Chondrocyte (in vitro differentiated cells): ENCODE data around the gene PNPLA6. TPM values are rescaled to one million over a fixed set of nuclear protein-coding genes. Genes with fewer than 3 reads are reported as not detected.

Experiments used
- DNase-seq: peaks from one replicate; pipeline ENCODE4 v3.0.0; 2021; ENCODE audit warnings: mixed read lengths, low spot score
- H3K27ac Mint-ChIP-seq: one replicate; pipeline ENCODE4 v1.8.0; 2021; ENCODE audit warnings: mild to moderate bottlenecking, moderate library complexity, mixed read lengths; ENCODE audit not compliant: unreplicated experiment
- H3K27me3 Mint-ChIP-seq: 2 replicates; pipeline ENCODE4 v1.8.0; 2021; ENCODE audit warnings: low read depth, mixed read lengths
- H3K36me3 Mint-ChIP-seq: 2 replicates; pipeline ENCODE4 v1.8.0; 2021; ENCODE audit warnings: low read depth, mixed read lengths
- H3K4me1 Mint-ChIP-seq: 2 replicates; pipeline ENCODE4 v1.8.0; 2021; ENCODE audit warnings: low read depth, mild to moderate bottlenecking, mixed read lengths
- H3K4me3 Mint-ChIP-seq: one replicate; pipeline ENCODE4 v1.8.0; 2021; ENCODE audit warnings: mild to moderate bottlenecking, moderate library complexity, mixed read lengths; ENCODE audit not compliant: unreplicated experiment
- H3K9me3 Mint-ChIP-seq: 2 replicates; pipeline ENCODE4 v1.8.0; 2021; ENCODE audit warnings: low read depth, mixed read lengths
- CTCF ChIP-seq: fragments of 200-600 bp; sonication (generic); IDR thresholded peaks from 2 replicates; pipeline ENCODE4 v1.5.0; 2021; ENCODE audit warnings: antibody characterized with exemption, mild to moderate bottlenecking, moderate library complexity
- total RNA-seq: library from RNA; stranded (reverse); gene quantifications from 3 replicates; pipeline ENCODE4 v1.2.1, GENCODE V29; 2021

PNPLA6 gene
- total RNA-seq, 1 donor from 2014 or later, result 87.9 TPM

- no peak overlapping the region for H3K27ac Mint-ChIP-seq
These were observed 62.7 kb downstream of the PNPLA6 start for GRCh38 chr19:7598180-7598579.

GRCh38 chr19:7600721-7601120, 65.2 kb downstream of the PNPLA6 start:
- no peak for DNase-seq
- Mint-ChIP-seq H3K4me3 (no peak overlapping the region), H3K9me3 (no peaks in the 10 kb centered on the region), H3K27ac (no peak overlapping the region), H3K36me3 (no peaks in the 10 kb centered on the region), H3K4me1 (no peaks in the 10 kb centered on the region), H3K27me3 (peaks cover 27% of the 10 kb centered on the region)
- TF ChIP-seq CTCF, result no peak

More at GRCh38 chr19:7598180-7598579, 62.7 kb downstream of the PNPLA6 start:
- peaks cover 4% of the 10 kb centered on the region for H3K4me1 Mint-ChIP-seq
- no peak overlapping the region for H3K4me3 Mint-ChIP-seq
- no peak for DNase-seq
- H3K36me3 Mint-ChIP-seq, result no peaks in the 10 kb centered on the region
- peaks cover 37% of the 10 kb centered on the region for H3K27me3 Mint-ChIP-seq
- TF ChIP-seq CTCF, result no peak
- no peaks in the 10 kb centered on the region for H3K9me3 Mint-ChIP-seq

- Mint-ChIP-seq H3K4me1 (no peaks in the 10 kb centered on the region), H3K4me3 (no peak overlapping the region), H3K9me3 (no peaks in the 10 kb centered on the region), H3K27ac (no peak overlapping the region), H3K36me3 (no peaks in the 10 kb centered on the region), H3K27me3 (peaks cover 25% of the 10 kb centered on the region)
- no peak for DNase-seq
- TF ChIP-seq CTCF, result no peak
These were observed 66.9 kb downstream of the PNPLA6 start for GRCh38 chr19:7602240-7602934.

- no peaks in the 10 kb centered on the region for H3K9me3 Mint-ChIP-seq
- DNase-seq, result no peak
- H3K27ac Mint-ChIP-seq, result no peak overlapping the region
- no peaks in the 10 kb centered on the region for H3K36me3 Mint-ChIP-seq
- no peaks in the 10 kb centered on the region for H3K4me1 Mint-ChIP-seq
- peaks cover 18% of the 10 kb centered on the region for H3K27me3 Mint-ChIP-seq
- no peak for TF ChIP-seq CTCF
- no peak overlapping the region for H3K4me3 Mint-ChIP-seq
These were observed 67.5 kb downstream of the PNPLA6 start for GRCh38 chr19:7602935-7603497.

GRCh38 chr19:7603919-7604318, 68.4 kb downstream of the PNPLA6 start:
- Mint-ChIP-seq H3K4me3 (no peak overlapping the region), H3K27ac (no peak overlapping the region), H3K27me3 (peaks cover 14% of the 10 kb centered on the region), H3K4me1 (no peaks in the 10 kb centered on the region), H3K36me3 (no peaks in the 10 kb centered on the region), H3K9me3 (no peaks in the 10 kb centered on the region)
- DNase-seq, result no peak
- no peak for TF ChIP-seq CTCF
